ENCODE data around the gene G2E3. TPM values are rescaled to one million over a fixed set of nuclear protein-coding genes. Genes with fewer than 3 reads are reported as not detected.

The G2E3 gene
- total and polyA plus RNA-seq, 2 of the 13 experiments (the other 11 are each of a cell fraction or from before 2014, with no cell fraction given) = 22.8 to 63.0 TPM

DNA sequence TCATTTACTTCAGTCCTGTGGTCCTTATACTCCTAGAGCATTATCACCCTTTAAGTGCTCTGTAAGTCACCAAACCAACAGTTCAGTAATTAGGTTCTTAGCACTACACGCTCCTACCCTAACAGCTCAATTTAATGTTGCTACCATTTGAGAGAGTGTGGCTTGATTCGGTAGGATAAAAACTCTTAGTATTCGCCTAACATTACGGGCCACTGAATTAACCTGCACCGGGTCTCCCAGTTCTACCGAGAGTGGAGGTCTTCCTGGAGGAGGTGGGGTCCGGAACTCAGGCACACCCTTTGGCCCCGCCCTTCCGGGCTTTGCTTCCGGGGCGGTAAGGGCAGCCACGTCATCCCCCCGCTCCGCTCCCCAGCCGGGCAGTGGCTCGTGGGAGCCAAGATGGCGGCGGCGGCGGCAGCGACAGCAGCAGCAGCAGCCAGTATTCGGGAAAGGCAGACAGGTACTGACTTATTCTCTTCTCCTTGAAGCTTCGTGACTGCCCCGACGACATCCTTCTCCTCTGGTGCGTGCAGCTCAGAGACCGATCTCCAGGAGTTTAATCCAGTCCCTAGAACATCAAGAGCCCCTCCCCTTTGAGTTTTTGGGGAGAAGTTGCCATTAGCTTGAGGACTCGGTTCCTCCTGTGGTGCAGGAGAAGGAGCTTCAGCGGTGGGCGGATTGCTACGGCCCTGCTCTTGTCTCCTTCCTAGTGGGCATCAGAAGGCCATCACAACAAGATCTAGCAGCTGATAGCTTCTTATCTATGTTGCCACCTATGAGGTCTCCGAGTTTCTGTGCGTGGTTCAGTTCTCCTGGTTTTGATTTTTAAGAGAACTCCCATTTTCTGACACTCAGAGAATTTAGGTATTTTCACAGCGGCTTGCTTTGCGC, 63.2 kb downstream of the G2E3 start, which contains the start of gene SCFD1 (continued):
- TF ChIP-seq, protein P1, sequence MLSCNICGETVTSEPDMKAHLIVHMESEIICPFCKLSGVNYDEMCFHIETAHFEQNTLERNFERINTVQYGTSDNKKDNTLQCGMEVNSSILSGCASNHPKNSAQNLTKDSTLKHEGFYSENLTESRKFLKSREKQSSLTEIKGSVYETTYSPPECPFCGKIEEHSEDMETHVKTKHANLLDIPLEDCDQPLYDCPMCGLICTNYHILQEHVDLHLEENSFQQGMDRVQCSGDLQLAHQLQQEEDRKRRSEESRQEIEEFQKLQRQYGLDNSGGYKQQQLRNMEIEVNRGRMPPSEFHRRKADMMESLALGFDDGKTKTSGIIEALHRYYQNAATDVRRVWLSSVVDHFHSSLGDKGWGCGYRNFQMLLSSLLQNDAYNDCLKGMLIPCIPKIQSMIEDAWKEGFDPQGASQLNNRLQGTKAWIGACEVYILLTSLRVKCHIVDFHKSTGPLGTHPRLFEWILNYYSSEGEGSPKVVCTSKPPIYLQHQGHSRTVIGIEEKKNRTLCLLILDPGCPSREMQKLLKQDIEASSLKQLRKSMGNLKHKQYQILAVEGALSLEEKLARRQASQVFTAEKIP (CRISPR knock-in tag; IDR thresholded peaks at IDR 0.05; ENCODE audit: borderline replicate concordance) = no peak
- no peak for TF ChIP-seq MBNL3 (CRISPR knock-in tag; conservative IDR thresholded peaks at IDR 0.05)
- peak; percentile 99 for TF ChIP-seq ZNF343 (CRISPR knock-in tag; IDR thresholded peaks at IDR 0.05)
- TF ChIP-seq, protein P2, sequence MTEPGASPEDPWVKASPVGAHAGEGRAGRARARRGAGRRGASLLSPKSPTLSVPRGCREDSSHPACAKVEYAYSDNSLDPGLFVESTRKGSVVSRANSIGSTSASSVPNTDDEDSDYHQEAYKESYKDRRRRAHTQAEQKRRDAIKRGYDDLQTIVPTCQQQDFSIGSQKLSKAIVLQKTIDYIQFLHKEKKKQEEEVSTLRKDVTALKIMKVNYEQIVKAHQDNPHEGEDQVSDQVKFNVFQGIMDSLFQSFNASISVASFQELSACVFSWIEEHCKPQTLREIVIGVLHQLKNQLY (CRISPR knock-in tag; IDR thresholded peaks at IDR 0.05) = peak; percentile 83
- peak; percentile 93; the same call in 1 of the 2 replicates for TF ChIP-seq KLF15 (CRISPR knock-in tag; IDR thresholded peaks at IDR 0.05; ENCODE audit: borderline replicate concordance)
- no peak for TF ChIP-seq SP1 (IDR thresholded peaks at IDR 0.05)
- TF ChIP-seq SP1 (CRISPR knock-in tag; IDR thresholded peaks at IDR 0.05) = peak; percentile 98
- peak; percentile 97; the same call in 1 of the 2 replicates for TF ChIP-seq HOXD1 (CRISPR knock-in tag; IDR thresholded peaks at IDR 0.05)
- peak; percentile 98 for TF ChIP-seq ZNF766 (CRISPR knock-in tag; IDR thresholded peaks at IDR 0.05; ENCODE audit: borderline replicate concordance)
- TF ChIP-seq, protein P3, sequence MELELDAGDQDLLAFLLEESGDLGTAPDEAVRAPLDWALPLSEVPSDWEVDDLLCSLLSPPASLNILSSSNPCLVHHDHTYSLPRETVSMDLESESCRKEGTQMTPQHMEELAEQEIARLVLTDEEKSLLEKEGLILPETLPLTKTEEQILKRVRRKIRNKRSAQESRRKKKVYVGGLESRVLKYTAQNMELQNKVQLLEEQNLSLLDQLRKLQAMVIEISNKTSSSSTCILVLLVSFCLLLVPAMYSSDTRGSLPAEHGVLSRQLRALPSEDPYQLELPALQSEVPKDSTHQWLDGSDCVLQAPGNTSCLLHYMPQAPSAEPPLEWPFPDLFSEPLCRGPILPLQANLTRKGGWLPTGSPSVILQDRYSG (CRISPR knock-in tag; IDR thresholded peaks at IDR 0.05) = peak; percentile 94
- peak; percentile 94 for TF ChIP-seq ISL2 (CRISPR knock-in tag; IDR thresholded peaks at IDR 0.05)
- TF ChIP-seq, protein P4, sequence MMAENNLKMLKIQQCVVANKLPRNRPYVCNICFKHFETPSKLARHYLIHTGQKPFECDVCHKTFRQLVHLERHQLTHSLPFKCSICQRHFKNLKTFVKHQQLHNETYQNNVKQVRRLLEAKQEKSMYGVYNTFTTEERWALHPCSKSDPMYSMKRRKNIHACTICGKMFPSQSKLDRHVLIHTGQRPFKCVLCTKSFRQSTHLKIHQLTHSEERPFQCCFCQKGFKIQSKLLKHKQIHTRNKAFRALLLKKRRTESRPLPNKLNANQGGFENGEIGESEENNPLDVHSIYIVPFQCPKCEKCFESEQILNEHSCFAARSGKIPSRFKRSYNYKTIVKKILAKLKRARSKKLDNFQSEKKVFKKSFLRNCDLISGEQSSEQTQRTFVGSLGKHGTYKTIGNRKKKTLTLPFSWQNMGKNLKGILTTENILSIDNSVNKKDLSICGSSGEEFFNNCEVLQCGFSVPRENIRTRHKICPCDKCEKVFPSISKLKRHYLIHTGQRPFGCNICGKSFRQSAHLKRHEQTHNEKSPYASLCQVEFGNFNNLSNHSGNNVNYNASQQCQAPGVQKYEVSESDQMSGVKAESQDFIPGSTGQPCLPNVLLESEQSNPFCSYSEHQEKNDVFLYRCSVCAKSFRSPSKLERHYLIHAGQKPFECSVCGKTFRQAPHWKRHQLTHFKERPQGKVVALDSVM (CRISPR knock-in tag; IDR thresholded peaks at IDR 0.05) = 0 out of 2 replicates have a peak, but pooled peaks have one; percentile 18
- TF ChIP-seq HCFC1 (IDR thresholded peaks at IDR 0.05; ENCODE audit: low read depth, low read length) = peak; percentile 75
- peak; percentile 52 for TF ChIP-seq ONECUT2 (CRISPR knock-in tag; IDR thresholded peaks at IDR 0.05)
- peak; percentile 94; the same call in 1 of the 2 replicates for TF ChIP-seq ZSCAN5A (CRISPR knock-in tag; IDR thresholded peaks at IDR 0.05; ENCODE audit: borderline replicate concordance)
- TF ChIP-seq ZNF589 (CRISPR knock-in tag; conservative IDR thresholded peaks at IDR 0.05) = peak; percentile 98
- TF ChIP-seq KLF9 (CRISPR knock-in tag; IDR thresholded peaks at IDR 0.05; ENCODE audit: low read depth) = peak; percentile 99
- TF ChIP-seq NFE2 (CRISPR knock-in tag; IDR thresholded peaks at IDR 0.05) = no peak; the same call in 1 of the 2 replicates
- peak; percentile 100 for TF ChIP-seq PTBP1 (IDR thresholded peaks at IDR 0.05; ENCODE audit: low read depth, low read length, poor library complexity, severe bottlenecking)
- TF ChIP-seq EED (CRISPR knock-in tag; IDR thresholded peaks at IDR 0.05) = peak; percentile 99
- TF ChIP-seq CCDC6 (CRISPR knock-in tag; IDR thresholded peaks at IDR 0.05) = peak; percentile 94; the same call in 1 of the 2 replicates
- peak; percentile 97 for TF ChIP-seq ZNF557 (CRISPR knock-in tag; IDR thresholded peaks at IDR 0.05)
- TF ChIP-seq ZNF234 (CRISPR knock-in tag; conservative IDR thresholded peaks at IDR 0.05) = peak; percentile 93; the same call in 1 of the 2 replicates
- TF ChIP-seq ZNF274 (CRISPR knock-in tag; IDR thresholded peaks at IDR 0.05) = peak; percentile 99
